Parathyroid adenoma (tissue), 2 donors: ENCODE results near the gene PARVB.

Source experiments
- H2AFZ ChIP-seq: fragments of 300-600 bp; sonication (generic); one replicate; pipeline ENCODE4 v1.7.0; 2017; ENCODE audit warnings: antibody characterized with exemption, mild to moderate bottlenecking
- H3K27ac ChIP-seq: fragments of 300-600 bp; sonication (generic); one replicate; pipeline ENCODE4 v1.7.0; 2017
- H3K27me3 ChIP-seq: fragments of 300-600 bp; sonication (generic); one replicate; pipeline ENCODE4 v1.7.0; 2017; ENCODE audit warnings: low read length; ENCODE audit not compliant: control insufficient read depth, insufficient read depth
- H3K36me3 ChIP-seq: fragments of 300-600 bp; sonication (generic); one replicate; pipeline ENCODE4 v1.7.0; 2017; ENCODE audit warnings: low read length; ENCODE audit not compliant: control insufficient read depth, insufficient read depth
- H3K4me1 ChIP-seq: fragments of 300-600 bp; sonication (generic); one replicate; pipeline ENCODE4 v1.7.0; 2017; ENCODE audit warnings: control low read depth
- H3K4me2 ChIP-seq: fragments of 300-600 bp; sonication (generic); one replicate; pipeline ENCODE4 v1.7.0; 2017; ENCODE audit warnings: low read length
- H3K4me3 ChIP-seq: fragments of 300-600 bp; sonication (generic); one replicate; pipeline ENCODE4 v1.7.0; 2017; ENCODE audit warnings: low read depth, low read length
- H3K79me2 ChIP-seq: fragments of 300-600 bp; sonication (generic); one replicate; pipeline ENCODE4 v1.7.0; 2017; ENCODE audit warnings: control low read depth
- H3K9ac ChIP-seq: fragments of 300-600 bp; sonication (generic); one replicate; pipeline ENCODE4 v1.7.0; 2017; ENCODE audit warnings: mild to moderate bottlenecking
- H3K9me3 ChIP-seq: fragments of 300-600 bp; sonication (generic); one replicate; pipeline ENCODE4 v1.7.0; 2017; ENCODE audit warnings: low read length; ENCODE audit not compliant: control insufficient read depth
- TF ChIP-seq, protein P1 (sequence below): fragments of 300-600 bp; sonication (generic); IDR thresholded peaks from one replicate; pipeline ENCODE4 v1.7.0; 2017; ENCODE audit warnings: antibody characterized with exemption, mild to moderate bottlenecking
- donor health status: primary hyperparathyroidism.

Gene PARVB

DNA sequence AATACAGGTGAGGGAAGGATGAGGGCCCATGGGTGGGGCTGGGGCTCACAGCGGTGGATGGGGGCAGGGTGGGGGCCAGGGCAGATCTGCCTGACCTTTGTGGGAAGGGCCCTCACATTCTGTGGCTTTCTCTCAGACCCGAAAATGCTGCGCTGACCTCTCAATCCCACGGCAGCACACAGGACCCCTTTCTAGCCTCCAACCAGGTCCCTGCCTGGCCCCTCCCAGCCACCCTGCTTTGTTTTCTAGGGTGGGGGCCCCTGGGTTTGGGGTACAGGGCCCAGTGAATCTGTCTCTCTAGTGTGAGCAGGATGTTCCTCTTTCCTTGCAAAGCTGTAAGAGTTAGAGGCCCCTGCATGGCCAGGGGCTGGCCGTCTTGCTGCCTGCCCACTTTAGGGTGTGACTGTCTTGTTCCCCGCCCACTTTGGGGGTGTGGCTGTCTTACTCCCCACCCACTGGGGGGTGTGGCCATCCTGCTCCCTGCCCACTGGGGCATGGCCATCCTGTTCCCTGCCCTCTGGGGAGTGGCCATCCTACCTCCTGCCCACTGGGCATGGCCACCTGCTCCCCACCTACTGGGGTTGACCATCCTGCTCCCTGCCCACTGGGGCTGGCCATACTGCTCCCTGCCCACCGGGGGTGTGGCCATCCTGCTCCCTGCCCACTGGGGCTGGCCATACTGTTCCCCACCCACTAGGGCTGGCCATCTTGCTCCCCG is 168.2 kb downstream of the PARVB start:
- H3K27me3 ChIP-seq, result no peaks in the 10 kb centered on the region
- H3K4me2 ChIP-seq, result no peak overlapping the region
- no peak overlapping the region for H3K4me3 ChIP-seq
- no peaks in the 10 kb centered on the region for H3K4me1 ChIP-seq
- H3K9me3 ChIP-seq, result no peaks in the 10 kb centered on the region
- no peak overlapping the region for H2AFZ ChIP-seq
- H3K79me2 ChIP-seq, result no peaks in the 10 kb centered on the region
- H3K36me3 ChIP-seq, result no peaks in the 10 kb centered on the region
- H3K27ac ChIP-seq, result no peak overlapping the region
- TF ChIP-seq, protein P1, sequence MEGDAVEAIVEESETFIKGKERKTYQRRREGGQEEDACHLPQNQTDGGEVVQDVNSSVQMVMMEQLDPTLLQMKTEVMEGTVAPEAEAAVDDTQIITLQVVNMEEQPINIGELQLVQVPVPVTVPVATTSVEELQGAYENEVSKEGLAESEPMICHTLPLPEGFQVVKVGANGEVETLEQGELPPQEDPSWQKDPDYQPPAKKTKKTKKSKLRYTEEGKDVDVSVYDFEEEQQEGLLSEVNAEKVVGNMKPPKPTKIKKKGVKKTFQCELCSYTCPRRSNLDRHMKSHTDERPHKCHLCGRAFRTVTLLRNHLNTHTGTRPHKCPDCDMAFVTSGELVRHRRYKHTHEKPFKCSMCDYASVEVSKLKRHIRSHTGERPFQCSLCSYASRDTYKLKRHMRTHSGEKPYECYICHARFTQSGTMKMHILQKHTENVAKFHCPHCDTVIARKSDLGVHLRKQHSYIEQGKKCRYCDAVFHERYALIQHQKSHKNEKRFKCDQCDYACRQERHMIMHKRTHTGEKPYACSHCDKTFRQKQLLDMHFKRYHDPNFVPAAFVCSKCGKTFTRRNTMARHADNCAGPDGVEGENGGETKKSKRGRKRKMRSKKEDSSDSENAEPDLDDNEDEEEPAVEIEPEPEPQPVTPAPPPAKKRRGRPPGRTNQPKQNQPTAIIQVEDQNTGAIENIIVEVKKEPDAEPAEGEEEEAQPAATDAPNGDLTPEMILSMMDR, result no peak
- no peak overlapping the region for H3K9ac ChIP-seq

DNA sequence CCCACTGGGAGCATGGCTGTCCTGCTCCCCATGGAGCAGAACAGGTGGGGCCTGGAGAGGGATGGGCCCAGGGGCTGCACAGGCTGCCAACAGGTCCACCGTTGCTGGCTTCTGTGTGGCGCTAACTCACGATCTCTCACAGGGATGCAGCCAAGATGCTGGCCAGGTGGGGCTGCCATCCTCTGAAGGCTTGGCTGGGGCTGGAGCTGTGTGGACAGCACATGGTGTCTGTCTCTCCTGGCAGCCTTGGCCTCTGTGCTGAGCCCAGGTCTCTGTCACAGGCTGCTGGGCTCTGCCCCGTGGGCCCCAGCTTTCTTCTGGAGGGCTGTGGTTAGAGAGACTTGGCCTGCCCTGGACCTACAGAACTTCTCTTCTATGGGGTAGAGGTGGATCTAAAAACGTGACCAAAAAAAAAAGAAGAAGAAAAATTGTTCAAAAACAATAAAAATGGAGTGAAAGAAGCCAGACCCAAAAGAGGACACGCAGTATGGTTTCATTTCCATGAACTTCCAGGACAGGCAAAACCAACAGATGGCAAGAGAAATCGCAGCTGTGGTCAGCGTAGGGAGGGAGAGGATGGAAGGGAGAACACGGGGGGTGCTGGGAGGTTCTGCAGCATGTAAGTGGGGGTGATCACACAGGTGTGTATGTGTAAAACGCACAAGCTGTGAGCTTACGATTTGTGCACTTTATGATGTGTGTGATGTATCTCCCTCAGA is 168.9 kb downstream of the PARVB start:
- TF ChIP-seq, protein P1, result no peak

DNA sequence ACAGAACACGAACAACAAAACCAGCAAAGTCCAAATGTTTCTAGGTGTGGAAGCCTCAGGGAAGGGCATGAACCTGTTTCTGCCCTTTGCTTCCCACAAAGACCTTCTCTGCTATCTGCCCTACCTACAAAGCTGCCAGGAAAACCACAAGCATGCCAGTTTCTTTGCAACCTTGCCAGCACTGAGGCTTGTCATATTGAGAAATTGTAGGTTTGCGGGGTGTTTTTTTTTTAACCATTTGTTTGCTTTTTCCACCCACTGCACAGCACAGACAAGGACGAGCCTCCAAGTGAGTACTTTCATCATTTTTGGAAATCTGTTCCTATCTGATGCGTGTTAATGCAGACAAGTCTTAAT is 169.4 kb downstream of the PARVB start:
- H3K27ac ChIP-seq, result no peak overlapping the region
- TF ChIP-seq, protein P1, result no peak
- H3K27me3 ChIP-seq, result no peaks in the 10 kb centered on the region
- H3K36me3 ChIP-seq, result no peaks in the 10 kb centered on the region
- H3K4me1 ChIP-seq, result no peaks in the 10 kb centered on the region
- no peak overlapping the region for H3K4me2 ChIP-seq
- H3K79me2 ChIP-seq, result no peaks in the 10 kb centered on the region
- no peaks in the 10 kb centered on the region for H3K9me3 ChIP-seq
- H3K9ac ChIP-seq, result no peak overlapping the region
- no peak overlapping the region for H2AFZ ChIP-seq
- H3K4me3 ChIP-seq, result no peak overlapping the region

More for the DNA sequence above, 168.9 kb downstream of the PARVB start:
- Histone ChIP-seq H3K27ac (no peak overlapping the region), H3K9me3 (no peaks in the 10 kb centered on the region), H3K79me2 (no peaks in the 10 kb centered on the region), H3K4me3 (no peak overlapping the region), H3K27me3 (no peaks in the 10 kb centered on the region), H2AFZ (no peak overlapping the region), H3K4me1 (no peaks in the 10 kb centered on the region), H3K4me2 (no peak overlapping the region), H3K9ac (no peak overlapping the region), H3K36me3 (no peaks in the 10 kb centered on the region)

DNA sequence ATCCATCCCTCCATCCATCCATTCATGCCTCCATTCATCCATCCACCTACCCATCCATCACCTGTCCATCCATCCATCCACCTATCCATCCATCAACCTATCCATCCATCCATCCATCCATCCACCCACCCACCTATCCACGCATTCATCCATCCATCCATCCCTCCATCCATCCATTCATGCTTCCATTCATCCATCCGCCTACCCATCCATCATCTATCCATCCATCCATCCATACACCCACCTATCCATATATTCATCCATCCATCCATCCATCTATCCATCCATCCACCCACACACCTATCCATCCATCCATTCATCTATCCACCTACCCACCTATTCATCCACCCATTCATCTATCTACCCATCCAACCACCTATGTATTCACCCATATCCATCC is 170.5 kb downstream of the PARVB start:
- Histone ChIP-seq H3K36me3 (no peaks in the 10 kb centered on the region), H3K9me3 (no peaks in the 10 kb centered on the region), H3K79me2 (no peaks in the 10 kb centered on the region), H3K27ac (no peak overlapping the region), H2AFZ (no peak overlapping the region), H3K27me3 (no peaks in the 10 kb centered on the region), H3K4me3 (no peak overlapping the region), H3K9ac (no peak overlapping the region), H3K4me1 (no peaks in the 10 kb centered on the region), H3K4me2 (no peak overlapping the region)
- TF ChIP-seq, protein P1, result no peak
